Measurements from ENCODE around the gene DPYD.

Gene DPYD

DNA sequence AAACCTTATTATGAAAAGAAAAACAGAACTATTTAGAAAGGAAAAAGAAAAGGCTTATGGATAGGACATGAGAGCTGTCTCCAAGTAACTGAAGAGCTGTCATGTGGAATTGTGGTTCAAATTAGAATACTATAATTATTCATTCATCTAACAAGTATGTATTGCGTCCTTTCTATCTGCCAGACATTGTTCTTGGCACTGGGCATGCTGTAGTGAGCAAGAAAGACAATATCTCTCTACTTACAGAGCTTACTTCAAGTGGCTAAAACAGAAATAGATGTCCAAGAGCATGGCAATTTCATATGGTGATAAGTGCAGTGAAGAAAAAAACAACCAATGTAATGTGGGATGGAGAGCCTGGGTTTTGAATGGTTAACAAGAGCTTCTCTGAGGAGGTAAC, 413.0 kb downstream of the DPYD start:
- DNase-seq = no peak

DNA sequence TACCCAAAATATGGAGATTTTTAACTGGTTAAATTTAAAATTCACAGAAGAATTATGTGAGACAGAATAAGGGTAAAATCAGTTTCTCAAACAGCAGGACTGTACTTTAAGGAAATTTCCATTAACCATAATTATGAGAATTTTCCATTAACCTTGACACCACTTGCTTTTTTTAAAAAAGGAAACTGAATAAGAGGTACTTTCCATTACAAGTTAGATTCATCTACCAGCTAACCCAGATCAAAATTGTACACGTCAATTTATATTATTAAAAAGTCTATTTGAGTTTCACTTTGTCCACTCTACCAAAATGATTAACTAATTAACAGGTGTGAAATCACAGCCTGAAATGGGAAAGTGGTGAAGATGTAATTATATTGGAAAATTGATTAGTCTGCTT, 414.5 kb downstream of the DPYD start:
- DNase-seq = no peak

DNA sequence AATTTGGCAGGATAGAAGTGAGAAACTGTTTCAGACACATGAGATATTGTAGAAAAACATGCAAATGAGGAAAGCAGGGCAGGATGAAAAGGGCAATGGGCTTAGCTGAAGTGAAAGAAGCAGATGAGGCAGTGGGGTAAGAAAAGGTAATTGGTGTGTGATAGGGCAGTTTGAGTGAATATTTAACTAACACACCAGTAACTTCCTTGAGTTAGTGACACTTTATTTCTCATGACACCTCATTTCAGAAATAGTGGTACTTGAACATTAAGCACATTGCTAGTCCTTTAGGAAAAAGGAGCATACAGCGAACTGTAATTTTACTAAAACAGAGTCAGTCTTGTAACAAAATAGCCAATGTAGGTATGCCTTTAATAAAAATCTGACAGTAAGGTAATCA, 415.0 kb downstream of the DPYD start:
- no peak for DNase-seq

DNA sequence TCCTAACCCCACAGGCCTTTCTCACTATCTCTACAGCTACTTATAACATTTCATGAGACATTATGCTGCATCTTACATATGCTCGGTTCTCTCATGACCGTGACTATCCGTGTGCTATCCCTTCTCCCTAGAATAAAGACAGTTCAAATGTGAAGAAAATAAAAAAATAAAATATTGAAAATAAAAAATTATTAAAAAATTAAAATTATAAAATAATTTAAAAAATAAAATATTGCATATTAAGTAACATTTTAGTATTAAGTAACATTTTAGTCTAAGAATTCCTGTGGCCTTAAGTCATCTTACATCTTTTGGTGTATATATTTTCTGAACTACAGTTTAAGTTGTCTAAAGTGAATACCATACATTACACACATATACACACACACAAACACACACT, 415.5 kb downstream of the DPYD start:
- no peak for DNase-seq

DNA sequence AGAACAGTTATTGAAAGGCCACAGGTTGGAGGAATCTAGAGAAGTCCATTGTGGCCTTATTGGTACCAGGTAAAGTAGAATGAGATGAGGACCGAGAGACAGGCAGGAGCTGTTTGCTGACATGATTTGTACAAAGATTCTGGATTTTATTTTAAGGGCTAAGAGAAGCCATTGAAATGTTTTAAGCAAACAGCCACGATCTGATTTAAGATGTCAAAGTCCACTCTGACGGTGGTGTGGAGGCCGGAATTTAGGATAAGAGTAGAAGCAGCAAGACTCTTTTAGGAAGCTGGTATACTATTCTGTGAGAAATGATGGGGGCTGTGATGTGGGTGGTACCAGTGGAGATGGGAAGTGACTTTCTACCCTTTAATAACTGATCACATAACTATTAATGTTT, 418.5 kb downstream of the DPYD start:
- no peak for DNase-seq

DNA sequence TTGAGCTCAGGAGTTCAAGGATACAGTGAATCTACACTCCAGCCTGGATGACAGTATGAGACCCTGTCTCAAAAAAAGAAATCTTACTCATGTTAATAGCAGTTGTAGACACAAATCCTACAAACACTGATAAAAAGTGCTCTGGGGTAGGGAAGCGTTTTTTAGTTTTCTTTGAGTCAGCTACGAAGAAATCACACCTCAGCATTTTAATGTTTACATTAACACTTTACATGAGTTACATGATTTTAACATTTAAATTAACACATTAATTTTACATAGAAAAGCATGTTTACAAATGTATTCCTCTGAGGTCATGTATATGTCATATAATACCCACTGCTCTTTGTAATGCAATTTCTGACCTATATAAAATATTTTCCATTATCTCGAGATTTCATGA, 419.2 kb downstream of the DPYD start:
- no peak for DNase-seq

DNA sequence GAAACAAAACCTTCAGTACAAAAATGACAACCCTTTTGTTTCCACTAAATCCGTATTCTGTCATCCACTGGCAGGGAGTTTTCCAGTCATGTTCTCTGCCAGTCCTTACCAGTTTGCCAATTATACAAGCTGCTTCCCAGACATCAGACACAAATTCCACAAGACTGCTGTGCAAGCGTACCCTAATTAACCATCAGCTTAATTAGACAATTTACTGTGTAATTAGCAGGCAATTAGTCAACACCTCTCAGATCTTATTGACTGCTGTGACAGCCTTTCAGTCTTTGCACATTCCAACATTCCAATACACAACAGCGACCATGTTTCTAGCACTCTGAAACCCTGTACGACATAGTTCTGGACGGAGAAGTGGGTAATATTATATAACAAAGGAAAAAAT, 420.1 kb downstream of the DPYD start:
- no peak for DNase-seq

DNA sequence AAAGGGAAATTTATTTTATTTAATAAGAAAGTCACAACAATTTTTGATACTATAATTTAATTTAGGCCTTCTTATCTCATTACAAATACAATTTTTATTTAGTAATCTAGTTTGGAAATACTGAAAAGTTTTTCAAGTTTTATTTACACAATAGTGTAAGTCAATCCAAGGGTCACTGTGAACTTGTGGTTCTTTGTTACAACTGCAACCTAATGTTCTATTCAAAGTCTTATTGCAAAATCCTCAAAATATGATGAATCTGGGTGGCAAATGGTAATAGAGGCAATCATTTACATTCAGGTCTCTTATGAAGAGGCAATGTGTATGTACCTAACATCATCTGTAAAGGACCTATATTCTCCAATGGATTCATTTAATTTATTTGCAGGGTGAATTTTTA, 421.2 kb downstream of the DPYD start:
- no peak for DNase-seq

DNA sequence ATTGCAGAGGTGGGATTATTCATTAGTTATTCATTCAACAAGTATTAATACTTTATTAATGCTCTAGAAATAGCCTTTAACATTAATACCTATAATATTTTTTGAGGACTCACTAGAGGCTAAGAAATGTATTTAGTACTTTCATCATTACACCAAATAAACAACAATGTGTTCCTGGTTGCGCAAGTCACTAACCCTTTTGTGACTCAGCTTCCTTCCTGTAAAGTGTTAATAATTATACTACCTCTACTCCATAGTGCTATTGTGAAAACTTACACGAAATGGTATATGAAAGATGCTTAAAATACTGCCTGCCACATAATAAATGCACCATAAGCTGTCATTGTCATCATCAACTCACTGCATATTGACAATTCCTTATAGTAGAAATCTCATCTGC, 431.0 kb downstream of the DPYD start:
- no peak for DNase-seq

DNA sequence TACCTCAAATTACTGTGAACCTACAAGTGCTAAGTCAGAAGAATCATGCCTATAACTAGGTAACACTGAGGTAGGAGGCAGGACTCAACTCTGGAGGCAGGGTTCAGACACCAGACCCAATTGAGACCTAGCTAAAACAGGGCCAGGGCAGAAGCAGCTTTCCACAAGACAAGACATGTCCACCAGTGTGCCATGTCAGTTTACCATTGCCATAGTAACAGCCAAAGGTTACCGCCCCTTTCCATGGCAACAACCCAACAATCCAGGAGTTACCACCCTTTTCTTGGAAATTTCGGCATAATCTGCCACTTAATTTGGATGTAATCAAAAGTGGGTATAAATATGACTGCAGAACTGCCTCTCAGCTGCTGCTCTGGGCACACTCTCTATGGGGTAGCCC, 432.3 kb downstream of the DPYD start:
- no peak for DNase-seq

DNA sequence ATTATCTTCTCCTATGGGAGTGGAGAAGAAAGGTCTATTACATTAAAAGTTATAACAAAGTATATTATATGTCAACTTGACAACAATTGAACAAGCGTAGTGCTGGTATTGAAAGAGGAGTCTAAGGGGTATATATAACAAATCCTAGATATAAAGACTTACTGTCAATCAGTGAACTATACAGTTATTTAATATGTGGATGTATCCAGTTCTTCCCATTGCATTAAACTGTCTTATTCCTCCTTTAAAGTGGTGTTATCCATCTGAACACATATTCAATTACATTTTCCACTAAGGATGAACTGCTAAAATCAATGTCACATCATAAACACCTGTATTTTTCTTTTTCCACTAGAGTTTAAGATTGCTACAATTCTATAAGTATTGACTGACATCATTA, 438.8 kb downstream of the DPYD start:
- DNase-seq = no peak

DNA sequence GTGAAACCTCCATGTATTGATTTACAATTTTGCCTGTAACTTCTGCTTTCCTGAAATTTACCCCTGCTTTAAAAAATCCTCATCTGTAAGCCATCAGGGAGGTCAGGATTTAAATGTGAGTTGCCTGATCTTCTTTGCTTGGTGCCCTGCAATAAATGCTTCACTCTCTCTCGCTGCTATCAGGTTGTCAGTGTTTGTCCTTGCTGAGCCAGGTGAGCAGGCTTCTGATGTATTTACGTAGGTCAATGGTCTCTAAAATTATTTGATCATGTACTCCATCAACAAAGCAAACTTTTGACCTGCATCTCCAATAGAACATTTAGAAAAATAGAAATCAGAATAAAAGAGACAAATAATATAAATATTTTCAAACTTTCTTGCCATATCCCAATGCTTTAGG, 453.4 kb downstream of the DPYD start:
- no peak for DNase-seq

DNA sequence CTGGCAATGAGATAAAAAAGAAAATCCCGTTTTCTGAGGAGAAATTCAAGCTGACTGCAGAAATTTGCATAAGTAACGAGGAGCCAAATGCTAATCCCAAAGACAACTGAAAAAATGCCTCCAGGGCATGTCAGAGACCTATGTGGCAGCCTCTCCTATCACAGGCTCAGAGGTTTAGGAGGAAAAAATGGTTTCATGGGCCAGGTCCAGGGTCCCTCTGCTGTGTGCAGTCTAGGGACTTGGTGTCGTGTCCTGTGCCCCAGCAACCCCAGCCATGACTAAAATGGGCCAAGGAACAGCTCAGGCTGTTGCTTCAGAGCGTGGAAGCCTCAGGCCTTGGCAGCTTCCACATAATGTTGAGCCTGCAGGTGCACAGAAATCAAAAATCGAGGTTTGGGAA, 456.5 kb downstream of the DPYD start:
- DNase-seq = no peak

DNA sequence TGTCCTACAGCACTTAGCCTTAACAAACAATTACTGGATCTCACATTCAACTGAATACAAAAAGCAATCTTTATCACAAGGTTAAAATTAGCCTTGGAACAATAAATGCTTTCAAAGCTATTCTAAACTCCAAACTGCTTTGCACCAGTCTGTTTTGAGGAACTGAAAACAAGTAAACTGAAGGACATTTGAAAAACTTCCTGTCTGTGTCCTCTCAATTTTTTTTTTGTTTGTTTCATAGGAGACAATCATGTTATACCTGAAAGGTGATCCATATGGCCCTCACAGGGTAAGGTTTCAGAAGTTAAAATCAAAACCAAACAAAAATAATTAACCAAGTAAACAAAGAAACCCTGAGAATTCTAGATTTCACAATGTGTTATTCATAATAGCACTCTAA, 459.1 kb downstream of the DPYD start:
- DNase-seq = no peak

DNA sequence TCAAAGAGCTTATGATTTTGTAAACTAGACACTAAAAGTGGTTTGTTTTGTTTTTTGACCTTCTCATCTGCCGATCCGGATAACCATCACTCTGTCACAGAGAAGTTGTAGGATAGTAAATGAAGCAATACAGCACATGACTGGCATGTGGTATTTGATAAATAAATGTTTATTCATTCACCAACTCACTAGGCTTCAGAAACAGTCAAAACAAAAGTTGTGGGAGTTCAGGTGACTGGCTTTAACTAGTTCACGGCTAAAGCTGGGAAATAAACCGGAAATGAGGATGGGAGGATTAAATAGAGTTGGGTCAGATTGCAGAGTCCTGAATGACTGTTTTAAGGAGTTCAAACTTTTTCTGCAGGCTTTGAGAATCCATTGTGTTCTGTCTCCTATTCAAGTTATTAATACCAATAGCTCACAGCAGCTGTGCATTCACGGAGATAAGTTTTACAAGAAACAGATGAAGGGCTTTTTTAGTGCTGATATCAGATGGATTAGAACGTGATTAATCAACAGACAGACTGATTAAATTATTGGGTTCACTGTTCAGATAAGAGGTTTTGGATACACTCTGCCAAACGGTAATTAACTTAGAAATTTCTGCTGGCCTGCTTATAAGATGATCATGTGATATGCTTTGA, 463.3 kb downstream of the DPYD start:
- DNase-seq = no peak

DNA sequence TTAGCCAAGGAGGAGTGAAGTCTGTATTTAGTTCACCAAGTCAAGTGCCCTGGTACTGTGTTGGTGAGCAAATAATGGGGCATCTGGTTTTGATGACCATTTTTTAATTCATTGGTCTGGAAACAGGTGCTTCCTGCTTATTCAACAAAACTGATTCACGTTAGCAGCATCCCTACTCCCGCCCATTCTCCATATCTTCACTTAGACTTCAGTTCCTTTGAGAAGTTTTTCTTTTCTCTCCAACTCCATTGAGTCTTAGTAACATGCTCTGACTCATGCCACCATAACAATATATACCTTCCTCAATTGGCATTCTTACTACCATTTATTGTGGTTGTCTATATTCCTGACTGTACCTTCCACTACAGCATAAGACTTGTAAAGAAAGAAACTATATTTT, 468.9 kb downstream of the DPYD start:
- DNase-seq = no peak

DNA sequence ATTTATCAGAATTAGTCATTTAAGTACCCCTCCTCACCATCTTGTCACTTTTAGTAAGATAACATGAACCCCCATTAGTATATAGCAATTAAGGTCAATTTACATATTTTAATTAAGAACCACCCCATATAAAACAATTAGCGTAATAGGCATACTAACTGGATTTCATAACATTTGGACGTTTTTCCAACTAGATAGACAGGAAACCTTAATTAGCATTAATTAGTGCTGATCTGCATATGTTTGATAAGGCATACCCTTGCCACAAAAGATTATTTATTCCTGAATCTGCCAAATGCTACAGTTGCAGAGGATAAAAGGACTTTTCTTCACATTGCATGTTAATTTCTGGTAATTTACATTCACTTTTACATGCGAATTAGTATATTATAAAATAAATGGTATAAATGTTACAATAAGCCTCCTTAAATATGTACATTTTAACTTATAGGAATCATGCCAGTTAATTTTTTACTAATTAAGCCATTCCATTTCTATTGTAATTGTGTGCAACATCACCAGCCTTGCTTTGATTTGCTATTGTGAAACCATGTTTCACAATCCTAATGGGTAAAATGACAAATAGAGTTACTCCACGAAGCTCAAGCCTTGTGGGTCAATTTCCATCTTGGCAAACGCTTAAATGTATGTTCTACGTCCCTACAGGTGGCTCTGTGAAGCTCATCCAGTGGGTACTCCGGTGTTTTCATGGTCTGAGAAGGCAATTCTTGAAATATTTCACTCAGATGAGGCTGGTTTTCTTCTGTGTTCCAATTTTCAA, 469.6 kb downstream of the DPYD start:
- DNase-seq = no peak

DNA sequence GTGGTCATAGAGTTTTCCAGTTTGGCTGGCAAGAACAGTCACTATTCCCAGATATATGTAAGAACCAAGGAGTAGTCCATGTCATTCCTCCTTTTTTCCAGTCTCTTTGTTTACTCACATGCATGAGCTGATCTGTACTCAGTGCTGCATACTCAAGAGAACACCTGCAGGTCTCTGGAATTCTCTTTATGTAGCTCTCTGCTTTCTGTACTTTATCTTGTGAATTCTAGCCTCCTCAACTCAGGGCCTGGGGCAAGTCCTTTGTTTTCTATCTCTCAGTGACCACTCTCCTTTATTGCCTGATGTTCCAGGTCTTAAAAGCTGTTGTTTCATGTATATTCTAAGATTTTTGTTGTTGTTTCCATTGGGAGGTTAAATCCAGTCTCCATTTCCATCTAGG, 478.9 kb downstream of the DPYD start:
- DNase-seq = no peak

DNA sequence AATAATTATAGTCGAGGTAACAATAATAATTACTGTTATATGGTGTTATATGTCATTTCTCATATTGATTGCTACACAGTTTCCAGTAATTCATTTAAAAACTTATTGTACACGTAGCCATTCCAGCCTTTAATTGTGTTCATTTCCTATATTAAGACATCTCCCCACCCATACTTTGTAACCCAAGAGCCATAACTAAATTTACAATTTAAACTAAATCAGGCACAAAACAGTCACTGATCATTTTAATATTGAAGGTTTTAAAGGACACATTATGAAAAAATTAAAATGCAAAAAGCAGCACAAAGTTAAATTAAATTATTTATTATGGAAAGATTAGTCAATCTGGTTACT, 487.0 kb downstream of the DPYD start:
- no peak for DNase-seq

DNA sequence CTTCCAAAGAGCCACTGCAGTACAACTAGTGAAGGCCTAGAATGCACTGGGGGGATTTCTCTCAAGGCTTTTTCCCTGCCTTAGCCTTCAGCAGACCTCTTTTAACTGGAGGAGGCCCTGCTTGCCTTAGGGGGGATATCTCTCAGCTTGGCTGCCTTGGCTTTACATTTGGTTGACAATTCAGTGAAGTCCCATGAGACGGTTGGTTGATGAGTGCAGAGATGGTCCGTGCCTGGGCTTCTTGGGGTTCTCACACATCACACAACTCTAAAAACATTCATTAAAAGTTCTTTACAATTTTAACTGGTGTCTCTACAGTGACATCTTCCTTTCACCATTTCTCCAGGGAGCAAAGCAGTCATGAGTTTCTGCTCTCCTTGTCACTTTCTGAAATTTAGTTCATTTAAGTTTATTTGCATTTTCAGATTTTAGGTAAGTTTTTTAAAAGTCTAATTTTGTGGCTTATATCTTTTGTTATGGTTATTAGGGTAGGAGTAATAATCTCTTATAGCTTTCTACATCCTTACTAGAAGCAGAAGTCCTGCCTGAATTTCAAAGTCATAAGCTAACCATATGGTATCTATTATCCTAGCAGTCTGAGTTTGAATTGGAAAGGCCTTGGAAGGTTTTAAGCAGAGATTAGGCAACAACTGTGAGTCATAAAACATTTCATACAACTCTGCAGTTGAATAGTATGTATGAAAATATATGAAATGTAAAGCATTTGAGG, 487.6 kb downstream of the DPYD start:
- DNase-seq = no peak

DNA sequence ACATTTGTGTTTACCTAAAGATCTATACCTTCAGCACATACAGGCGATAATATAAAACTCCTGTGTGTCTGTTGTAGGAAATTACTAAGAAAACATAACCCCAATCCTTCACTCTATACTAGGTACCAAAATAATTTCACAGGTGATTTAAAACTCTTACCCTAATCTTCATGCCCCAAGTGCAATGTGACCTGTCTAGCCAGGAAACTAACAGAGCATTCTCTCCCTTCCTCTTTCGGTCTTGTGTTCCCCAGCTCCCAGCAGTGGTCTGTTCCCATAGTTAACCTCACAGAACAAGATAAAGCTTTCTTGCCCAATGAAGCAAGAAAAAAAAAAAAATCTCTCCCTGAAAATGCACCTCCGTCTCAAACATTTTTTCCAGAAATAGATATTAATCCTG, 493.5 kb downstream of the DPYD start:
- DNase-seq = no peak

DNA sequence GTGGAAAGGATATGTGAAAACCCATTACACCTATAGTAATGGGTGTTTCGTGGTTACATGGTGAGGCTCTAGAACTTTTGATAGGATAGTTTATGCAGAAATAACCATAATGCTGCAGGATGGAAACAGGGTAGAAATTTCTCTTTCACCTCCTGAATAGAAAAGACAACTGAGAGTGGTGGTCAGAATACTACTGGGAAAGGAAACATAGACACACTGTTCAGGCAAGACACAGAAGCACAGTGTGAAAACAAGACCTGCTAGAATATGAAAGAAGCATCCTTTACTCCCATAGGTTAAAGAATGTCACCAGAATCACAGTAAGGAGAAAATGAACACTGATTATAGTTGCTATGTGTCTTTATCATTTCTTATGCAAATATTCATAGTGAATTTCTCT, 496.6 kb downstream of the DPYD start:
- DNase-seq = no peak

DNA sequence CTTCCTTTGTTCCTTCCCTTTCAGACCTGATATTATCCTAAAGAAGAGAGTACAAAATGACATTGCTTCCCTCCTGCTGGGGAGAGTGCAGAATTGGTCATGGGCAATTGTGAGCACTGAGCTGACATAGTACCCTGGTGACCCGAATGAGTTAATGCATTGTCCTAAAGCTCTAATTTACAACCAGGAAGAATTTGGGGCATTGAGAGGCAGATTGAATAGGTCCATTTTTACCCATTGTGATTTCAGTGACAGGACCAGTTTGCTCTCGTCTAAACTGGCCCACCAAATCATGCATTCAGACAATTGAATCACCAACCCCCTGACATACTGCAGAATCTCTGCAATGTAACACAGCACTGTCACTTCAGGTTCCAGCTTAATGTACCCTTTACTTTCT, 497.4 kb downstream of the DPYD start:
- no peak for DNase-seq

DNA sequence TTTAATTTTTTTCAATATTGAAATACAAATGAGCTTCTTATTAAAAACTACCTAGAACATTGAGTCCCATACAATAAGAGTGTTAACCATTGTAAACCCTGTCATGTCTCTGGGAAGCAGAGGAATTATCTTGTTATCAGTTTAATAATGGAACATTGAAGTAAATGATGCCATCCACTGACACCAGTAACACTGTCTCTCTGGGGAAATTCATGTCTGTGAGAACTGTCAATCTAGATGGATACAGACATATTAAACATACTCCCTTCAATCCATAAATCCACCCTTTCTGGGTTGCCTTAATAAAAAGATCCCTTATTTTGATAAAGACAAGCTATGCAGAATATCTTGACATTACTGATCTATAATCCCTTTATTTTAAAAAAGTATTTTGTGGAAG, 503.2 kb downstream of the DPYD start:
- DNase-seq = no peak
